ENCODE measurements around the gene IFRD2. TPM values are rescaled to one million over a fixed set of nuclear protein-coding genes. Genes with fewer than 3 reads are reported as not detected.
A peak's percentile ranks its signal among the peaks of the same experiment; 100 is the strongest.

The IFRD2 gene
- total and polyA plus RNA-seq, 2 of the 13 experiments (the other 11 are each of a cell fraction or from before 2014, with no cell fraction given) = 32.8 to 96.1 TPM

DNA sequence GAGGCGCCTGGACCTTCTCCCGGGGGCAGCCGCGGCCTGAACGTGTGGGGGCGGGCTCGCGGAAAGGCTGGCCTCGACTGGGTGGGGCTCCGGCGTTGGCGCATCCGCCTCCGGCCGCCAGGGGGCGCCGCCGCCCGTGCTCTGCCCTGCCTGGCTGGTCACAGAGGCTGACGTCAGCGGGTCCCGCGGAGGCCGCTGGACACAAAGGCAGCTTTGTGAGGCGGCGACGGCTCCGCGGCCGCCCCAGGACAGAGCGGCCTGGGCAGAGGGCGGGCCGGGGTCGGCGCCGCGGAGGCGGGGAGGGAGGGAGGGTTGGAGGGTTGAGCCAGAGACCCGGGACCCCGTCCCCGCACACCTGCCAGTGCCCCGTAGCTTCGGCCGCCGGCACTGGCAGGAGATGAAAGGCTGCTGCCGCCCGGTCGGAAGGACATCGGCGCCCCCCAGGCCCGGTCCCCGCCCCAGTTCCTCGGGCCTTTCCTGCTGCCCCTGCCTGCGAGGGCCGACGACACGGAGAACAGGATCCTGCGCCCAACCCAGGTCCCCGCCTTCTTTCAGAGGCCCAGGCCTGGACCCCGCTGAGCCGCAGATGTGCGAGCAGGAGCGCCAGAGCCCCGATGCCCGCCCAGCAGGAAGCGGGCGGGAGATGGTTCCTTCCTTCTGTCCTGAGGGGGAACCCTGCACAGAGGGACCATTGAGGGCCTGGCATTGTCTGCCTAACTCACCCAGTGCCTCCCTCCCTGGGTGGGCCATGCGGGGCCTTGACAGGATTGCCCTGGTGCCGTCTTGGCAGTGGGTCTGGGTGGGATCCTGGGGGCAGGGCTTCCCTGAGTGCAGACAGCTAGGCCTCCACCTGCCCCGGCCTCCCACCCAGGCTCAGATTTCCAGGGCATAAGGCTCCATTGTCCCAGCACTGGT is 31.9 kb downstream of the IFRD2 start (continued):
- TF ChIP-seq PLSCR1 (CRISPR knock-in tag; IDR thresholded peaks at IDR 0.05; ENCODE audit: borderline replicate concordance) = no peak
- TF ChIP-seq ETV6 (CRISPR knock-in tag; conservative IDR thresholded peaks at IDR 0.05) = 0 out of 2 replicates have a peak, but pooled peaks have one; percentile 42
- no peak for TF ChIP-seq HOXA7 (CRISPR knock-in tag; IDR thresholded peaks at IDR 0.05)
- no peak for TF ChIP-seq IRF1 (CRISPR knock-in tag; IDR thresholded peaks at IDR 0.05; ENCODE audit: low read depth)
- TF ChIP-seq CENPX (CRISPR knock-in tag; IDR thresholded peaks at IDR 0.05) = no peak
- peak; percentile 94 for TF ChIP-seq SNAI1 (CRISPR knock-in tag; IDR thresholded peaks at IDR 0.05; ENCODE audit: borderline replicate concordance)
- peak; percentile 13 for TF ChIP-seq TBL1XR1 (IDR thresholded peaks at IDR 0.05; ENCODE audit: borderline replicate concordance, low read length, partially characterized antibody)
- no peak for TF ChIP-seq NR2F2 (IDR thresholded peaks at IDR 0.05; ENCODE audit: borderline replicate concordance, low read depth)
- peak; percentile 65; the same call in 1 of the 2 replicates for TF ChIP-seq BCL6 (CRISPR knock-in tag; IDR thresholded peaks at IDR 0.05)
- no peak for TF ChIP-seq ZNF775 (CRISPR knock-in tag; IDR thresholded peaks at IDR 0.05; ENCODE audit: borderline replicate concordance)
- TF ChIP-seq CHD2 (IDR thresholded peaks at IDR 0.05; ENCODE audit: low read depth, low read length) = no peak
- TF ChIP-seq ESRRA (CRISPR knock-in tag; IDR thresholded peaks at IDR 0.05; ENCODE audit: low read depth) = peak; percentile 59; the same call in 1 of the 2 replicates
- peak; percentile 74 for TF ChIP-seq ARID5B (CRISPR knock-in tag; IDR thresholded peaks at IDR 0.05)
- TF ChIP-seq ZNF576 (CRISPR knock-in tag; IDR thresholded peaks at IDR 0.05) = no peak
- TF ChIP-seq, protein P1, sequence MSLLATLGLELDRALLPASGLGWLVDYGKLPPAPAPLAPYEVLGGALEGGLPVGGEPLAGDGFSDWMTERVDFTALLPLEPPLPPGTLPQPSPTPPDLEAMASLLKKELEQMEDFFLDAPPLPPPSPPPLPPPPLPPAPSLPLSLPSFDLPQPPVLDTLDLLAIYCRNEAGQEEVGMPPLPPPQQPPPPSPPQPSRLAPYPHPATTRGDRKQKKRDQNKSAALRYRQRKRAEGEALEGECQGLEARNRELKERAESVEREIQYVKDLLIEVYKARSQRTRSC (CRISPR knock-in tag; IDR thresholded peaks at IDR 0.05; ENCODE audit: low read depth) = no peak
- no peak for TF ChIP-seq ELF4 (CRISPR knock-in tag; IDR thresholded peaks at IDR 0.05; ENCODE audit: borderline replicate concordance)
- TF ChIP-seq, protein P2, sequence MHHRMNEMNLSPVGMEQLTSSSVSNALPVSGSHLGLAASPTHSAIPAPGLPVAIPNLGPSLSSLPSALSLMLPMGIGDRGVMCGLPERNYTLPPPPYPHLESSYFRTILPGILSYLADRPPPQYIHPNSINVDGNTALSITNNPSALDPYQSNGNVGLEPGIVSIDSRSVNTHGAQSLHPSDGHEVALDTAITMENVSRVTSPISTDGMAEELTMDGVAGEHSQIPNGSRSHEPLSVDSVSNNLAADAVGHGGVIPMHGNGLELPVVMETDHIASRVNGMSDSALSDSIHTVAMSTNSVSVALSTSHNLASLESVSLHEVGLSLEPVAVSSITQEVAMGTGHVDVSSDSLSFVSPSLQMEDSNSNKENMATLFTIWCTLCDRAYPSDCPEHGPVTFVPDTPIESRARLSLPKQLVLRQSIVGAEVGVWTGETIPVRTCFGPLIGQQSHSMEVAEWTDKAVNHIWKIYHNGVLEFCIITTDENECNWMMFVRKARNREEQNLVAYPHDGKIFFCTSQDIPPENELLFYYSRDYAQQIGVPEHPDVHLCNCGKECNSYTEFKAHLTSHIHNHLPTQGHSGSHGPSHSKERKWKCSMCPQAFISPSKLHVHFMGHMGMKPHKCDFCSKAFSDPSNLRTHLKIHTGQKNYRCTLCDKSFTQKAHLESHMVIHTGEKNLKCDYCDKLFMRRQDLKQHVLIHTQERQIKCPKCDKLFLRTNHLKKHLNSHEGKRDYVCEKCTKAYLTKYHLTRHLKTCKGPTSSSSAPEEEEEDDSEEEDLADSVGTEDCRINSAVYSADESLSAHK (CRISPR knock-in tag; IDR thresholded peaks at IDR 0.05; ENCODE audit: borderline replicate concordance) = no peak

Measured in HepG2 (cell line).